Sciatic nerve (tissue), 2 donors: ENCODE data around the gene LENEP. TPM values are rescaled to one million over a fixed set of nuclear protein-coding genes. Genes with fewer than 3 reads are reported as not detected.
"Not testable (repeated sequence)": the region's sequence is repeated elsewhere in the genome, so short reads cannot be mapped to it uniquely, and the experiment has no call there.

Experiments used
- ATAC-seq: fragments of 200-7000 bp; cut with Tn5 transposase; one replicate; pipeline ENCODE4 v1.9.1; 2020; ENCODE audit warnings: mild to moderate bottlenecking, moderate library complexity
- DNase-seq: peaks from one replicate; pipeline ENCODE4 v3.0.0-alpha.2; 2020; ENCODE audit warnings: low spot score
- intact Hi-C: fragments of 100-400 bp; cut with DNase I; formaldehyde crosslinking; loops from one replicate; pipeline ENCODE4 v1.14.2; 2022
- total RNA-seq: library from RNA; stranded (reverse); fragmentation: NEBNext Ultra II Directional; extraction: Animal tissue kit (Norgen Biotek cat#: 25700); gene quantifications from one replicate; pipeline ENCODE4 v1.2.1, GENCODE V29; 2021
- donor health status: DM: no; HTN: no; CAD: no.
- donor health status: DM: no; HTN: no; CAD: no.

Gene LENEP
- total RNA-seq, 1 donor from 2014 or later = not detected

GRCh38 chr1:154972517-154973343, 20.7 kb upstream of the LENEP start:
- DNase-seq (no peak), ATAC-seq (no peak)
- intact Hi-C loops = no loop called here

- intact Hi-C loops = no loop called here
- ATAC-seq = peak; percentile 62
- DNase-seq = peak; percentile 99
Measured at GRCh38 chr1:154973344-154974101, 19.9 kb upstream of the LENEP start.

GRCh38 chr1:154974102-154974807, 19.1 kb upstream of the LENEP start, which contains the start of gene CKS1B:
Gene CKS1B (plus strand): TSS chr1:154974681. CDS start chr1:154974746, 65 bp downstream.
- ATAC-seq (peak; percentile 90), DNase-seq (peak; percentile 98)
- intact Hi-C loops = no loop called here

GRCh38 chr1:154974808-154975408, 18.5 kb upstream of the LENEP start:
- ATAC-seq = peak; percentile 81
- peak; percentile 97 for DNase-seq
- intact Hi-C loops = loop anchor here (5.0 kb wide), 1 partner anchor 197 kb away; the partner anchor contains the start of genes KRTCAP2 and TRIM46

- DNase-seq (peak; percentile 83), ATAC-seq (no peak)
- intact Hi-C loops = loop anchor here (5.0 kb wide), 1 partner anchor 197 kb away; the partner anchor contains the start of genes KRTCAP2 and TRIM46
Measured at GRCh38 chr1:154975409-154976059, 17.9 kb upstream of the LENEP start.

- DNase-seq, ATAC-seq: not testable (repeated sequence)
- intact Hi-C loops = loop anchor here (5.0 kb wide), 1 partner anchor 195 kb away; the partner anchor contains the start of genes KRTCAP2 and TRIM46
Measured at GRCh38 chr1:154977762-154978161, 15.6 kb upstream of the LENEP start.

- intact Hi-C loops = loop anchor here (5.0 kb wide), 1 partner anchor 194 kb away; the partner anchor contains the start of genes KRTCAP2 and TRIM46
- no peak for DNase-seq
- ATAC-seq = no peak
Measured at GRCh38 chr1:154978360-154978759, 15.0 kb upstream of the LENEP start.

GRCh38 chr1:154982341-154982740, 11.0 kb upstream of the LENEP start:
- ATAC-seq (no peak), DNase-seq (no peak)
- intact Hi-C loops = no loop called here

- intact Hi-C loops = no loop called here
- DNase-seq = peak; percentile 96
- peak; percentile 100 for ATAC-seq
Measured at GRCh38 chr1:154982897-154983648, 10.3 kb upstream of the LENEP start, which contains the start of gene FLAD1. Gene FLAD1 (plus strand): TSS chr1:154983344. CDS start chr1:154983695, 351 bp downstream.

- ATAC-seq (no peak), DNase-seq (peak; percentile 56)
- intact Hi-C loops = no loop called here
Measured at GRCh38 chr1:154983776-154984466, 9.5 kb upstream of the LENEP start.

- intact Hi-C loops, ATAC-seq, DNase-seq: not testable (repeated sequence)
Measured at GRCh38 chr1:154986736-154987135, 6.7 kb upstream of the LENEP start.

- DNase-seq (no peak), ATAC-seq (no peak)
- intact Hi-C loops = no loop called here
Measured at GRCh38 chr1:154987326-154987725, 6.1 kb upstream of the LENEP start.

- ATAC-seq (no peak), DNase-seq (peak; percentile 55)
- intact Hi-C loops = no loop called here
Measured at GRCh38 chr1:154988058-154988954, 5.1 kb upstream of the LENEP start.

GRCh38 chr1:154989195-154989860, 4.1 kb upstream of the LENEP start:
- intact Hi-C loops = no loop called here
- peak; percentile 48 for DNase-seq
- ATAC-seq = no peak

GRCh38 chr1:154990276-154990675, 3.1 kb upstream of the LENEP start:
- ATAC-seq = no peak
- intact Hi-C loops = no loop called here
- no peak for DNase-seq
